K562 (cell line): Measurements from ENCODE around the gene COL9A3. TPM values are rescaled to one million over a fixed set of nuclear protein-coding genes. Genes with fewer than 3 reads are reported as not detected.

Source experiments
- ATAC-seq: fragments of 200-7000 bp; cut with Tn5 transposase; 3 replicates; pipeline ENCODE4 v1.9.1; 2020; ENCODE audit warnings: moderate library complexity
- BruUV-seq: library from RNA; stranded (reverse); fragments of 400-500 nt; replicated peaks from 2 replicates; lab custom pipeline; 2021; lab: Mats Ljungman, UMichigan
- CTCF ChIA-PET: fragments of 300-600 bp; formaldehyde crosslinking; extraction: SDS; loops from one replicate; lab custom pipeline; 2021; ENCODE audit warnings: low intra/inter-chr PET ratio; lab: Yijun Ruan, JAX
- POLR2A ChIA-PET: fragments of 300-600, 350-650 bp; sonication (Branson Sonifier 250); formaldehyde crosslinking; extraction: SDS; loops from one replicate; lab custom pipeline; 2021; ENCODE audit warnings: antibody characterized with exemption, inconsistent platforms; lab: Yijun Ruan, JAX
- DNase-seq, 4 experiments: peaks; one replicate each; pipeline versions ENCODE4 v3.0.0 to v3.0.0-alpha.2; 2011 to 2018; ENCODE audit warnings: low spot score in 3 of 4, mixed read lengths in 3 of 4; ENCODE audit errors: extremely low read depth in 1 of 4
- FAIRE-seq: peaks from 2 replicates; lab custom pipeline; 2011; peaks lifted over from hg19 to GRCh38; lab: Jason Lieb, UNC
- H2AFZ ChIP-seq: 2 replicates; pipeline ENCODE4 v1.6.0; 2011; ENCODE audit warnings: low read depth, low read length, control low read depth, inconsistent platforms
- H3K27ac ChIP-seq: fragments of 200-600 bp; 3 replicates; pipeline ENCODE4 v1.8.0; 2011; ENCODE audit warnings: low read depth, mild to moderate bottlenecking, control low read depth, inconsistent platforms, low read length, moderate library complexity, mixed read lengths; ENCODE audit errors: extremely low read depth
- H3K27me3 ChIP-seq, 2 experiments: fragments of 300-600 bp in 1 of 2; 2 replicates in 1 of 2; 3 replicates in 1 of 2; pipeline versions ENCODE4 v1.6.0 to v1.8.0; 2011; ENCODE audit warnings: inconsistent platforms in 2 of 2, low read length in 2 of 2, mild to moderate bottlenecking in 1 of 2, mixed read lengths in 1 of 2, moderate library complexity in 1 of 2; ENCODE audit not compliant: control insufficient read depth in 2 of 2, insufficient read depth in 2 of 2
- H3K36me3 ChIP-seq: fragments of 300-600 bp; 3 replicates; pipeline ENCODE4 v1.8.0; 2011; ENCODE audit warnings: mild to moderate bottlenecking, low read length, inconsistent platforms; ENCODE audit not compliant: control insufficient read depth, insufficient read depth
- H3K4me1 ChIP-seq, 2 experiments: fragments of 200-600 bp in 1 of 2; replicated peaks in 1 of 2; 2 replicates in 1 of 2; 3 replicates in 1 of 2; pipeline versions ENCODE4 v1.5.1 to v1.8.0; 2011; ENCODE audit warnings: inconsistent platforms in 2 of 2, low read length in 2 of 2, mild to moderate bottlenecking in 1 of 2, mixed read lengths in 1 of 2, moderate library complexity in 1 of 2; ENCODE audit not compliant: control insufficient read depth in 2 of 2, insufficient read depth in 2 of 2
- H3K4me2 ChIP-seq: 2 replicates; pipeline ENCODE4 v1.6.1; 2011; ENCODE audit warnings: low read length, control low read depth, inconsistent platforms, mixed read lengths; ENCODE audit not compliant: insufficient read depth
- H3K4me3 ChIP-seq: fragments of 200-600 bp; sonication (generic), shearing (Covaris generic); 2 replicates; pipeline ENCODE4 v1.5.1; 2016; ENCODE audit warnings: control low read depth, inconsistent platforms
- H3K79me2 ChIP-seq: fragments of 200-600 bp; 3 replicates; pipeline ENCODE4 v1.8.0; 2011; ENCODE audit warnings: low read length, inconsistent platforms; ENCODE audit not compliant: control insufficient read depth, insufficient read depth
- H3K9ac ChIP-seq, 2 experiments: 2 replicates each; pipeline versions ENCODE4 v1.6.0 to v1.6.1; 2011; ENCODE audit warnings: low read depth in 2 of 2, low read length in 2 of 2, control low read depth in 1 of 2, inconsistent platforms in 1 of 2, mild to moderate bottlenecking in 1 of 2, mixed read lengths in 1 of 2; ENCODE audit not compliant: insufficient read depth in 1 of 2
- H3K9me1 ChIP-seq: one replicate; pipeline ENCODE4 v1.6.0; 2011; ENCODE audit warnings: inconsistent platforms, mild to moderate bottlenecking, low read length, moderate library complexity; ENCODE audit not compliant: control insufficient read depth, insufficient read depth
- H3K9me3 ChIP-seq: replicated peaks from 2 replicates; pipeline ENCODE4 v1.5.1; 2011; ENCODE audit warnings: low read depth, low read length, inconsistent platforms; ENCODE audit not compliant: control insufficient read depth, insufficient read depth
- H4K20me1 ChIP-seq: replicated peaks from 2 replicates; pipeline ENCODE4 v1.6.1; 2011; ENCODE audit warnings: low read length, inconsistent platforms, mixed read lengths; ENCODE audit not compliant: control insufficient read depth, insufficient read depth
- CTBP1 ChIP-seq: fragments of 450-650 bp; IDR thresholded peaks from 2 replicates; pipeline ENCODE4 v1.6.1; 2016; ENCODE audit warnings: borderline replicate concordance
- ILF3 ChIP-seq: fragments of 450-650 bp; IDR thresholded peaks from 2 replicates; pipeline ENCODE4 v1.6.1; 2018; ENCODE audit warnings: antibody characterized with exemption, mild to moderate bottlenecking, moderate library complexity, borderline replicate concordance
- KLF13 ChIP-seq: fragments of 450-650 bp; IDR thresholded peaks from 2 replicates; pipeline ENCODE4 v1.6.1; 2016; ENCODE audit warnings: missing genetic modification characterization, low read depth, mild to moderate bottlenecking, missing compliant biosample characterization, moderate library complexity, borderline replicate concordance
- PCBP1 ChIP-seq: fragments of 200-400 bp; formaldehyde crosslinking; IDR thresholded peaks from 2 replicates; pipeline ENCODE4 v1.6.1; 2018; ENCODE audit warnings: mild to moderate bottlenecking, low read depth, low read length; ENCODE audit not compliant: poor library complexity, severe bottlenecking
- RFX5 ChIP-seq: IDR thresholded peaks from 2 replicates; pipeline ENCODE4 v1.6.1; 2011; ENCODE audit warnings: low read depth, mild to moderate bottlenecking, improper control_type of control experiment, low read length
- SAFB2 ChIP-seq: fragments of 200-400 bp; formaldehyde crosslinking; IDR thresholded peaks from 2 replicates; pipeline ENCODE4 v1.6.1; 2018; ENCODE audit warnings: borderline replicate concordance, low read length, low read depth, moderate library complexity; ENCODE audit not compliant: severe bottlenecking
- TFAP4 ChIP-seq: sonication (generic); formaldehyde crosslinking; IDR thresholded peaks from 2 replicates; pipeline ENCODE4 v1.8.0; 2022; ENCODE audit warnings: missing genetic modification reagents, mild to moderate bottlenecking, moderate library complexity, borderline replicate concordance
- ZNF280A ChIP-seq: fragments of 450-650 bp; IDR thresholded peaks from 2 replicates; pipeline ENCODE4 v1.6.1; 2018; ENCODE audit warnings: mild to moderate bottlenecking, low read depth; ENCODE audit not compliant: partially characterized antibody
- ZNF699 ChIP-seq: fragments of 250-450 bp; sonication (Bioruptor Pico); IDR thresholded peaks from 2 replicates; pipeline ENCODE4 v1.8.0; 2021; ENCODE audit warnings: mild to moderate bottlenecking, moderate library complexity; ENCODE audit not compliant: insufficient replicate concordance
- WGBS: fragments of 100-300 bp; shearing (Covaris generic); methylation state at CpG from one replicate; pipeline ENCODE4 v1.1.6; 2016; ENCODE audit warnings: low coverage, mixed read lengths; ENCODE audit not compliant: insufficient coverage; ENCODE audit errors: missing lambda C conversion rate; 5-methylcytosine and 5-hydroxymethylcytosine counted together
- in situ Hi-C: fragments of 300-500 bp; cut with MboI; formaldehyde crosslinking; loops from 4 replicates; pipeline ENCODE4 v1.15.0; 2018; ENCODE audit warnings: inconsistent platforms, mixed read lengths
- intact Hi-C: fragments of 100-400 bp; cut with micrococcal nuclease; formaldehyde crosslinking; loops from 2 replicates; pipeline ENCODE4 v1.14.2; 2022
- polyA plus RNA-seq, 8 experiments: library from polyadenylated mRNA; depleted of rRNA in 4 of 8; stranded (reverse) in 5 of 8; unstranded in 3 of 8; fragments of >200 nt; fragmentation: Nextera tagmentation in 2 of 8; fragmentation: Illumina TruSeq in 1 of 8; extraction: Ambion mirVana in 2 of 8; extraction: Trizol in 1 of 8; gene quantifications; 2 replicates each; pipeline versions ENCODE4 v1.2.1 to v1.2.3, GENCODE V29; 2011 to 2014; ENCODE audit warnings: inconsistent platforms in 1 of 8, missing spikeins in 1 of 8
- total RNA-seq, 7 experiments: library from RNA; depleted of rRNA in 6 of 7; stranded (reverse); fragments of >200 nt in 6 of 7; fragmentation: Illumina TruSeq in 2 of 7; extraction: Trizol in 2 of 7; gene quantifications; 2 replicates each; pipeline versions ENCODE4 v1.2.1 to v1.2.3, GENCODE V29; 2011 to 2021; ENCODE audit warnings: low replicate concordance in 1 of 7
- TF ChIP-seq, protein P1 (sequence below): sonication (generic); formaldehyde crosslinking; IDR thresholded peaks from 2 replicates; pipeline ENCODE4 v1.8.1; 2023; ENCODE audit warnings: mild to moderate bottlenecking, missing genetic modification reagents
- TF ChIP-seq, protein P2 (sequence below): fragments of 200-800 bp; sonication (Bioruptor generic); IDR thresholded peaks from 2 replicates; pipeline ENCODE4 v1.6.1; 2017; ENCODE audit warnings: missing genetic modification characterization, missing compliant biosample characterization

Gene COL9A3
- total and polyA plus RNA-seq, 9 of the 15 experiments (the other 6 are each of a cell fraction or from before 2014, with no cell fraction given), result 0.14 to 3.6 (median 0.88) TPM; not detected in 1

DNA sequence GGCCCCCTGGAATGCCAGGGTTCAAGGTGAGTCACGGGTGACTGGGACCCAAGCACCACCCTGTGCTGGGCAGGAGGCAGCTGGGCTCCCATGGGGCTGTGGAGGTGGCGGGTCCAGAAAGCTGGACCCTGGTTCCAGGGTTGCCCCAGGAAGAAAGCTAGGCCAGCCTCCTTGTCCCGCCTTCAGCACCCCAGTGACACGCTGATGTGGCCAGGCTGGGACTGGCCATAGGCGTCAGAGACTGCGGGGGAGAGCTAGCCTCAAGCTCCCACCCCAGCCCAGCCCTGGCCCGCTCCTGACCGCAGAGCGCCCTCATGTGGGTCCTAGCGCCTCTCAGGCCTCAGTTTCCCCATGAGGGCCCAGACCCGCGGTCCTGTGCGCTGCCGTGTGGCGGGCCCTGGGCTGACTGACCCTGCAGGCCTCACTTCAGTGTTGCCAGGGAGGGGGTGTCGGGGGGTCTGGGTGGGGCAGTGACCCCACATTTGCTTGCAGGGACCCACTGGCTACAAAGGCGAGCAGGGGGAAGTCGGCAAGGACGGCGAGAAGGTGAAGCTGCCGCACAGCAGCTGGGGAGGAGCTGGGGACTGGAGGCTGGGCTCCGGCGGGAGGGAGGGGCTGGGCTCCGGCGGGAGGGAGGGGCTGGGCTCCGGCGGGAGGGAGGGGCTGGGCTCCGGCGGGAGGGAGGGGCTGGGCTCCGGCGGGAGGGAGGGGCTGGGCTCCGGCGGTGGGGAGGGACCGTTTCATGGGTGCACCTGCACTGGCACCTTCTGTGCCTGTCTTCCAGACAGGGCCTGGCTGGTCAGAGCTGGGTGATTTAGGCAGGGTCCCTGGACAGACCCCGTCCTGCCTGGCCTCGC, 7.9 kb downstream of the COL9A3 start:
- Histone ChIP-seq H3K9ac (peak overlapping the region; percentile 23 to 88; a peak in 3 of 4 replicates), H3K4me3 (peak overlapping the region; percentile 16), H3K79me2 (no peaks in the 10 kb centered on the region), H3K27ac (peak overlapping the region; percentile 30; the same call in 1 of the 3 replicates), H3K9me3 (no peaks in the 10 kb centered on the region), H2AFZ (peak overlapping the region; percentile 69), H4K20me1 (0 out of 2 replicates have a peak, but pooled peaks cover 3% of the 10 kb centered on the region), H3K4me1 (peaks cover 12 to 100% of the 10 kb centered on the region in 2 experiments), H3K4me2 (peak overlapping the region; percentile 58), H3K9me1 (no peaks in the 10 kb centered on the region), H3K36me3 (no peaks in the 10 kb centered on the region), H3K27me3 (no peaks in the 10 kb centered on the region)
- DNase-seq (peak; percentile 76 to 81 (median 78)), FAIRE-seq (no peak), ATAC-seq (peak; percentile 78)
- ChIA-PET POLR2A (interaction anchor here (0.6 to 1.4 kb wide), 5 partner anchors 54 to 102 kb away, joined by 3 to 5 read pairs (median 3); no protein-coding TSS in a partner anchor), CTCF (no interaction called here)
- BruUV-seq, result no TSS peak
- WGBS, result 32% methylated on average over 15 of the region's 36 CpGs
- in situ Hi-C loops (loop anchor here (10.0 kb wide), 1 partner anchor 190 kb away; no protein-coding TSS in a partner anchor), intact Hi-C loops (loop anchor here (10.0 kb wide), 1 partner anchor 50 kb away; no protein-coding TSS in a partner anchor)
- TF ChIP-seq ILF3 (no peak), RFX5 (no peak), SAFB2 (no peak), ZNF699 (no peak), PCBP1 (no peak), CTBP1 (no peak), ZNF280A (no peak), KLF13 (no peak), TFAP4 (peak; percentile 60)
- TF ChIP-seq, protein P1, sequence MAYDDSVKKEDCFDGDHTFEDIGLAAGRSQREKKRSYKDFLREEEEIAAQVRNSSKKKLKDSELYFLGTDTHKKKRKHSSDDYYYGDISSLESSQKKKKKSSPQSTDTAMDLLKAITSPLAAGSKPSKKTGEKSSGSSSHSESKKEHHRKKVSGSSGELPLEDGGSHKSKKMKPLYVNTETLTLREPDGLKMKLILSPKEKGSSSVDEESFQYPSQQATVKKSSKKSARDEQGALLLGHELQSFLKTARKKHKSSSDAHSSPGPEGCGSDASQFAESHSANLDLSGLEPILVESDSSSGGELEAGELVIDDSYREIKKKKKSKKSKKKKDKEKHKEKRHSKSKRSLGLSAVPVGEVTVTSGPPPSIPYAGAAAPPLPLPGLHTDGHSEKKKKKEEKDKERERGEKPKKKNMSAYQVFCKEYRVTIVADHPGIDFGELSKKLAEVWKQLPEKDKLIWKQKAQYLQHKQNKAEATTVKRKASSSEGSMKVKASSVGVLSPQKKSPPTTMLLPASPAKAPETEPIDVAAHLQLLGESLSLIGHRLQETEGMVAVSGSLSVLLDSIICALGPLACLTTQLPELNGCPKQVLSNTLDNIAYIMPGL, result no peak
- TF ChIP-seq, protein P2, sequence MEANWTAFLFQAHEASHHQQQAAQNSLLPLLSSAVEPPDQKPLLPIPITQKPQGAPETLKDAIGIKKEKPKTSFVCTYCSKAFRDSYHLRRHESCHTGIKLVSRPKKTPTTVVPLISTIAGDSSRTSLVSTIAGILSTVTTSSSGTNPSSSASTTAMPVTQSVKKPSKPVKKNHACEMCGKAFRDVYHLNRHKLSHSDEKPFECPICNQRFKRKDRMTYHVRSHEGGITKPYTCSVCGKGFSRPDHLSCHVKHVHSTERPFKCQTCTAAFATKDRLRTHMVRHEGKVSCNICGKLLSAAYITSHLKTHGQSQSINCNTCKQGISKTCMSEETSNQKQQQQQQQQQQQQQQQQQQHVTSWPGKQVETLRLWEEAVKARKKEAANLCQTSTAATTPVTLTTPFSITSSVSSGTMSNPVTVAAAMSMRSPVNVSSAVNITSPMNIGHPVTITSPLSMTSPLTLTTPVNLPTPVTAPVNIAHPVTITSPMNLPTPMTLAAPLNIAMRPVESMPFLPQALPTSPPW (CRISPR knock-in tag), result peak; percentile 93
